Erythroblast (primary cell): ENCODE measurements around the gene PITPNB.

Source experiments
- GATA1 ChIP-seq: IDR thresholded peaks from 2 replicates; pipeline ENCODE4 v1.6.1; 2011; ENCODE audit warnings: low read depth, mild to moderate bottlenecking, control low read depth, low read length, moderate library complexity
- POLR2A ChIP-seq: IDR thresholded peaks from 2 replicates; pipeline ENCODE4 v1.6.1; 2011; ENCODE audit warnings: mild to moderate bottlenecking, low read length

GRCh38 chr22:27863001-27863400 is 56.1 kb downstream of the PITPNB start:
- TF ChIP-seq POLR2A (no peak), GATA1 (no peak)
